Measurements from ENCODE around the gene AMDHD1. TPM values are rescaled to one million over a fixed set of nuclear protein-coding genes. Genes with fewer than 3 reads are reported as not detected.

The AMDHD1 gene
- total and polyA plus RNA-seq, 2 of the 4 experiments (the other 2 are of a cell fraction), result under 0.01 TPM; not detected in 1

- H3K4me2 ChIP-seq (ENCODE audit: low read depth, low read length), result no peak overlapping the region
- no peaks in the 10 kb centered on the region for H3K79me1 ChIP-seq (ENCODE audit: low read depth in 1 of 2, low read length in 2 of 2)
- no peak overlapping the region for H3K14ac ChIP-seq (replicated peaks; ENCODE audit: low read depth, low read length)
- H2BK120ac ChIP-seq (ENCODE audit: low read depth, low read length), result no peak overlapping the region
- no peak overlapping the region for H3K23ac ChIP-seq (ENCODE audit: low read depth, low read length)
- H2AFZ ChIP-seq (replicated peaks; ENCODE audit: low read length, poor library complexity), result no peak overlapping the region
- H3K9me3 ChIP-seq (ENCODE audit: control insufficient read depth, insufficient read depth, low read length), result no peaks in the 10 kb centered on the region
- H3K9me1 ChIP-seq (ENCODE audit: insufficient read depth, low read length), result no peaks in the 10 kb centered on the region; the same call in 1 of the 2 replicates
- no peak overlapping the region for H3K9ac ChIP-seq (ENCODE audit: low read depth, low read length)
- no peak overlapping the region for H4K91ac ChIP-seq (ENCODE audit: insufficient read depth, low read depth, low read length)
- TF ChIP-seq NFE2L2 (IDR thresholded peaks at IDR 0.05; ENCODE audit: low read depth, low read length) (no peak), BHLHE40 (IDR thresholded peaks at IDR 0.05; ENCODE audit: low read depth, low read length) (no peak), SMC3 (IDR thresholded peaks at IDR 0.05; ENCODE audit: low read depth, low read length) (no peak), RAD21 (IDR thresholded peaks at IDR 0.05; ENCODE audit: low read length) (no peak), USF2 (IDR thresholded peaks at IDR 0.05; ENCODE audit: low read depth, low read length) (no peak), RCOR1 (IDR thresholded peaks at IDR 0.05; ENCODE audit: insufficient replicate concordance, low read length) (no peak), FOS (IDR thresholded peaks at IDR 0.05; ENCODE audit: low read depth, low read length) (no peak), RFX5 (IDR thresholded peaks at IDR 0.05; ENCODE audit: low read depth, low read length) (no peak), CTCF (conservative IDR thresholded peaks at IDR 0.05; ENCODE audit: low read depth, low read length) (no peak), ELK1 (IDR thresholded peaks at IDR 0.05; ENCODE audit: borderline replicate concordance, low read depth, low read length) (no peak), POLR2A (IDR thresholded peaks at IDR 0.05; ENCODE audit: low read depth, low read length) (no peak), CEBPB (IDR thresholded peaks at IDR 0.05; ENCODE audit: low read depth, low read length) (no peak)
- H2AK5ac ChIP-seq (ENCODE audit: low read depth, low read length), result no peak overlapping the region
- BruUV-seq (replicated peaks), result no TSS peak
- H2BK15ac ChIP-seq (ENCODE audit: low read depth, low read length), result no peak overlapping the region
- H4K8ac ChIP-seq (ENCODE audit: low read depth in 2 of 2, low read length in 2 of 2), result no peak overlapping the region
- no peak overlapping the region for H3K27ac ChIP-seq (ENCODE audit: insufficient read depth, low read length)
- no peak overlapping the region for H3K4ac ChIP-seq (ENCODE audit: low read depth, low read length)
- ChIA-PET CTCF (no interaction called here), POLR2A (ENCODE audit: unreplicated experiment) (no interaction called here)
- H3K56ac ChIP-seq (ENCODE audit: extremely low read depth, insufficient read depth, low read length), result no peak overlapping the region
- dilution Hi-C loops (cut with HindIII; ENCODE audit: low sequenced_read_pairs, unreplicated experiment) (no loop called here), intact Hi-C loops (cut with micrococcal nuclease) (no loop called here), in situ Hi-C loops (cut with MboI; ENCODE audit: low sequenced_read_pairs) (no loop called here)
- no peak overlapping the region for H3K18ac ChIP-seq (ENCODE audit: low read depth, low read length)
- H2BK20ac ChIP-seq (ENCODE audit: low read depth, low read length), result no peak overlapping the region
- whole genome bisulfite sequencing, 2 experiments (ENCODE audit: extremely low coverage in 2 of 2, insufficient read length in 1 of 2), result no CpG with 5 or more reads among the region's 5 CpGs
- H3K27me3 ChIP-seq (ENCODE audit: control insufficient read depth, insufficient read depth, low read length), result peaks cover 10% of the 10 kb centered on the region
- no peaks in the 10 kb centered on the region for H3K36me3 ChIP-seq (ENCODE audit: control insufficient read depth, insufficient read depth, low read length)
- H2BK5ac ChIP-seq (ENCODE audit: low read depth, low read length, poor library complexity, severe bottlenecking), result no peak overlapping the region
- no peak overlapping the region for H4K5ac ChIP-seq (ENCODE audit: low read depth, low read length)
- no peaks in the 10 kb centered on the region for H4K20me1 ChIP-seq (ENCODE audit: insufficient read depth, low read length)
- DNase-seq, result no peak
- H3K4me1 ChIP-seq (ENCODE audit: control insufficient read depth, insufficient read depth, low read length), result no peaks in the 10 kb centered on the region
- H3K4me3 ChIP-seq (ENCODE audit: insufficient read depth, low read depth, low read length), result no peak overlapping the region
- no peak overlapping the region for H2AK9ac ChIP-seq (replicated peaks; ENCODE audit: low read depth, low read length, poor library complexity)
- ATAC-seq (ENCODE audit: low read depth), result no peak
These were observed 51.3 kb downstream of the AMDHD1 start for GRCh38 chr12:95994476-95994875.
